A549 (cell line): ENCODE results near the gene MAD1L1.

ENCODE experiments used
- BHLHE40 ChIP-seq: IDR thresholded peaks from 2 replicates; pipeline ENCODE4 v1.6.1; 2012; ENCODE audit warnings: low read depth, low read length, inconsistent platforms
- EP300 ChIP-seq, 2 experiments: fragments of >200 bp; sonication (Bioruptor Twin); formaldehyde crosslinking; IDR thresholded peaks; 2 replicates in 1 of 2; 3 replicates in 1 of 2; pipeline ENCODE4 v1.6.1; 2016 to 2017
- FOSL2 ChIP-seq, 2 experiments: fragments of 450-650 bp in 1 of 2; fragments of >200 bp in 1 of 2; sonication (Bioruptor Twin) in 1 of 2; formaldehyde crosslinking; IDR thresholded peaks; 2 replicates each; pipeline versions ENCODE4 v1.5.0 to v1.6.1; 2016 to 2020; ENCODE audit warnings: mild to moderate bottlenecking in 1 of 2, moderate library complexity in 1 of 2
- GATA3 ChIP-seq: IDR thresholded peaks from 2 replicates; pipeline ENCODE4 v1.6.1; 2012; ENCODE audit warnings: borderline replicate concordance
- POLR2A ChIP-seq: IDR thresholded peaks from 2 replicates; pipeline ENCODE4 v1.6.1; 2012; ENCODE audit warnings: mild to moderate bottlenecking, low read length
- SMC3 ChIP-seq: fragments of >200 bp; sonication (Bioruptor Twin); formaldehyde crosslinking; IDR thresholded peaks from 3 replicates; pipeline ENCODE4 v1.6.1; 2018; ENCODE audit warnings: inconsistent platforms
- TF ChIP-seq, protein P1 (sequence below): fragments of >200 bp; sonication (Bioruptor Twin); formaldehyde crosslinking; IDR thresholded peaks from 3 replicates; pipeline ENCODE4 v1.5.1; 2016

DNA sequence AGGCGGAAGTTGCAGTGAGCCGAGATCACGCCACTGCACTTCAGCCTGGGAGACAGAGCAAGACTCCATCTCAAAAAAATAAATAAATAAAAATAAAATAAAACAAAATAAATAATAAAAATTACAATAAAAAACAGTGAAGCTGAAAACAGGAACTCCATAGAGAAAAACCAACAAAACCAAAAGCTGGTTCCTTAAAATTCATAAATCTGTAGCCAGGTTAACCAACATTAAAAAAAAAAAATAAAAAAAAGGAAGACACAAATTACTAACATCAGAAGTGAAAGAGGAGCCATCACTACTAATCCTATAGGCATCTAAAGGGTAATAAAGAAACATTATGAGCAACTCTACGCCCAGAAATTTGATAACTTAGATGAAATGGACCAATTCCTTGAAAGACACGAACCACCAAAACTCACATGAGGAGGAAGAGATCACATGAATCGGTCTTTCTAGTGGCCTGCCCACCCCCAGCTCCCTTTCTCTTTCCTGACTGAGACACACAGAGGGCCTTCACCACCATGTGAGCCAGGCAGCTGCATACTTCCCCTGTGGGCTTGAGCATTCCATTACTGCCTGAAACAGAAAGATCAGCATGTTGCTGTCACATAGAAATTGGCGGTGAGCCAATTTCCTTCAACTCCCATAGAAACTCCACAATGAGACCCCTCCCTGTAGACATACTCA is 208.7 kb downstream of the MAD1L1 start:
- TF ChIP-seq POLR2A = no peak
- TF ChIP-seq, protein P1, sequence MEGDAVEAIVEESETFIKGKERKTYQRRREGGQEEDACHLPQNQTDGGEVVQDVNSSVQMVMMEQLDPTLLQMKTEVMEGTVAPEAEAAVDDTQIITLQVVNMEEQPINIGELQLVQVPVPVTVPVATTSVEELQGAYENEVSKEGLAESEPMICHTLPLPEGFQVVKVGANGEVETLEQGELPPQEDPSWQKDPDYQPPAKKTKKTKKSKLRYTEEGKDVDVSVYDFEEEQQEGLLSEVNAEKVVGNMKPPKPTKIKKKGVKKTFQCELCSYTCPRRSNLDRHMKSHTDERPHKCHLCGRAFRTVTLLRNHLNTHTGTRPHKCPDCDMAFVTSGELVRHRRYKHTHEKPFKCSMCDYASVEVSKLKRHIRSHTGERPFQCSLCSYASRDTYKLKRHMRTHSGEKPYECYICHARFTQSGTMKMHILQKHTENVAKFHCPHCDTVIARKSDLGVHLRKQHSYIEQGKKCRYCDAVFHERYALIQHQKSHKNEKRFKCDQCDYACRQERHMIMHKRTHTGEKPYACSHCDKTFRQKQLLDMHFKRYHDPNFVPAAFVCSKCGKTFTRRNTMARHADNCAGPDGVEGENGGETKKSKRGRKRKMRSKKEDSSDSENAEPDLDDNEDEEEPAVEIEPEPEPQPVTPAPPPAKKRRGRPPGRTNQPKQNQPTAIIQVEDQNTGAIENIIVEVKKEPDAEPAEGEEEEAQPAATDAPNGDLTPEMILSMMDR = no peak
- no peak for TF ChIP-seq BHLHE40
- TF ChIP-seq GATA3 = no peak
- no peak for TF ChIP-seq FOSL2 (IDR thresholded peaks at IDR 0.05)
- TF ChIP-seq FOSL2 (CRISPR knock-in tag; IDR thresholded peaks at IDR 0.05) = no peak
- no peak for TF ChIP-seq SMC3
- no peak for TF ChIP-seq EP300 (IDR thresholded peaks at IDR 0.05)
